Fibroblast of lung (primary cell): ENCODE measurements around the gene PTPRF.

Experiments
- EZH2 ChIP-seq: IDR thresholded peaks from 2 replicates; pipeline ENCODE4 v1.5.1; 2012; ENCODE audit warnings: low read length, control low read depth, mild to moderate bottlenecking; ENCODE audit errors: missing control alignments
- TF ChIP-seq, protein P1 (sequence below), 2 donors: IDR thresholded peaks in 1 of 2; conservative IDR thresholded peaks in 1 of 2; 1 replicate in 1 of 2; 2 replicates in 1 of 2; pipeline ENCODE4 v1.5.1; 2011 to 2012; ENCODE audit warnings: low read length in 2 of 2, control low read depth in 1 of 2, inconsistent platforms in 1 of 2, low read depth in 1 of 2, mild to moderate bottlenecking in 1 of 2

DNA sequence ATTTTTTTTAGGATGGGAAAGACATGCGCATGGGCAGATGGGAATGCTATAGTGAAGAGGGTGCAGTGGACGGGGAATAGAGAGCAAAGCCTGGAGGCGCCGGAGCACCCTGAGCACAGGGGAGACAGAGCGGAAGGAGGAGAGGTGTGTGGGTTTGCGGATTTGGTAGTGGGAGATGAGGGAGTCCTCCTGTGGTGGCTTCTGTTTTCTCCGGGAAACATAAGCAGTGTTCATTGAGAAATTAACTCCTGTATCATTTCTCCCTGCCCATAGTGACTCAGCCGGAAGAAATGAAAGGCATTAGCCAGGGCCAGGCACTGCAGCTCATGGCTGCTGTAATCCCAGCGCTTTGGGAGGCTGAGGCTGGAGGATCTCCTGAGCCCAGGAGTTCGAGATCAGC lies 4.7 kb upstream of the PTPRF start:
- TF ChIP-seq, protein P1, sequence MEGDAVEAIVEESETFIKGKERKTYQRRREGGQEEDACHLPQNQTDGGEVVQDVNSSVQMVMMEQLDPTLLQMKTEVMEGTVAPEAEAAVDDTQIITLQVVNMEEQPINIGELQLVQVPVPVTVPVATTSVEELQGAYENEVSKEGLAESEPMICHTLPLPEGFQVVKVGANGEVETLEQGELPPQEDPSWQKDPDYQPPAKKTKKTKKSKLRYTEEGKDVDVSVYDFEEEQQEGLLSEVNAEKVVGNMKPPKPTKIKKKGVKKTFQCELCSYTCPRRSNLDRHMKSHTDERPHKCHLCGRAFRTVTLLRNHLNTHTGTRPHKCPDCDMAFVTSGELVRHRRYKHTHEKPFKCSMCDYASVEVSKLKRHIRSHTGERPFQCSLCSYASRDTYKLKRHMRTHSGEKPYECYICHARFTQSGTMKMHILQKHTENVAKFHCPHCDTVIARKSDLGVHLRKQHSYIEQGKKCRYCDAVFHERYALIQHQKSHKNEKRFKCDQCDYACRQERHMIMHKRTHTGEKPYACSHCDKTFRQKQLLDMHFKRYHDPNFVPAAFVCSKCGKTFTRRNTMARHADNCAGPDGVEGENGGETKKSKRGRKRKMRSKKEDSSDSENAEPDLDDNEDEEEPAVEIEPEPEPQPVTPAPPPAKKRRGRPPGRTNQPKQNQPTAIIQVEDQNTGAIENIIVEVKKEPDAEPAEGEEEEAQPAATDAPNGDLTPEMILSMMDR (conservative IDR thresholded peaks at IDR 0.05 in 1 of 2, IDR thresholded peaks at IDR 0.05 in 1 of 2; ENCODE audit: low read depth in 1 of 2, low read length in 2 of 2): no peak
- TF ChIP-seq EZH2: no peak
